Fibroblast of lung (primary cell): ENCODE data around the gene ASB14.

Experiments
- CTCF ChIP-seq, 2 donors: IDR thresholded peaks in 1 of 2; conservative IDR thresholded peaks in 1 of 2; 1 replicate in 1 of 2; 2 replicates in 1 of 2; pipeline ENCODE4 v1.5.1; 2011 to 2012; ENCODE audit warnings: low read length in 2 of 2, control low read depth in 1 of 2, inconsistent platforms in 1 of 2, low read depth in 1 of 2, mild to moderate bottlenecking in 1 of 2
- EZH2 ChIP-seq: IDR thresholded peaks from 2 replicates; pipeline ENCODE4 v1.5.1; 2012; ENCODE audit warnings: low read length, control low read depth, mild to moderate bottlenecking; ENCODE audit errors: missing control alignments

GRCh38 chr3:57261929-57262328, 30.6 kb downstream of the ASB14 start:
- TF ChIP-seq CTCF (conservative IDR thresholded peaks at IDR 0.05 in 1 of 2, IDR thresholded peaks at IDR 0.05 in 1 of 2; ENCODE audit: low read depth in 1 of 2, low read length in 2 of 2) (no peak), EZH2 (no peak)
